Gastrocnemius medialis (tissue), 4 donors: Measurements from ENCODE around the gene NOVA1. TPM values are rescaled to one million over a fixed set of nuclear protein-coding genes. Genes with fewer than 3 reads are reported as not detected.

ENCODE experiments used
- ATAC-seq, 2 donors: fragments of 150-250 bp; one replicate each; pipeline ENCODE4 v1.9.1; 2016
- DNase-seq, 2 donors: peaks; one replicate each; pipeline ENCODE4 v3.0.0-alpha.2; 2019
- H3K27ac ChIP-seq, 4 donors: fragments of 200-600 bp; sonication (generic); 1 replicate in 1 of 4; 2 replicates in 3 of 4; pipeline ENCODE4 v1.5.1; 2016 to 2018; ENCODE audit warnings: mild to moderate bottlenecking in 2 of 4, moderate library complexity in 1 of 4
- H3K27me3 ChIP-seq, 3 donors: fragments of 200-600 bp; sonication (generic) in 2 of 3; 1 replicate in 1 of 3; 2 replicates in 2 of 3; pipeline versions ENCODE4 v1.5.1 to v1.6.0; 2016 to 2019; ENCODE audit warnings: mild to moderate bottlenecking in 1 of 3, moderate library complexity in 1 of 3
- H3K36me3 ChIP-seq, 2 donors: fragments of 200-600 bp; sonication (generic) in 1 of 2; one replicate each; pipeline ENCODE4 v1.5.1; 2017 to 2018
- H3K4me1 ChIP-seq, 2 donors: fragments of 200-600 bp; sonication (generic) in 1 of 2; one replicate each; pipeline ENCODE4 v1.5.1; 2016 to 2017; ENCODE audit warnings: mild to moderate bottlenecking in 2 of 2
- H3K4me3 ChIP-seq, 4 donors: fragments of 200-600 bp; sonication (generic) in 3 of 4; 1 replicate in 1 of 4; 2 replicates in 3 of 4; pipeline ENCODE4 v1.5.1; 2016 to 2019; ENCODE audit warnings: mild to moderate bottlenecking in 2 of 4
- H3K9me3 ChIP-seq, 3 donors: fragments of 200-600 bp; sonication (generic) in 2 of 3; 1 replicate in 1 of 3; 2 replicates in 2 of 3; pipeline ENCODE4 v1.5.1; 2016 to 2019
- CTCF ChIP-seq, 5 experiments: fragments of 450-650 bp in 3 of 5; fragments of 200-600 bp in 2 of 5; sonication (generic) in 2 of 5; IDR thresholded peaks in 4 of 5; conservative IDR thresholded peaks in 1 of 5; 1 replicate in 4 of 5; 2 replicates in 1 of 5; pipeline ENCODE4 v1.5.1; 2016 to 2019; ENCODE audit warnings: antibody characterized with exemption in 5 of 5, mild to moderate bottlenecking in 3 of 5, moderate library complexity in 3 of 5
- POLR2A ChIP-seq, 2 donors: fragments of 450-650 bp; IDR thresholded peaks; one replicate each; pipeline ENCODE4 v1.6.1; 2017; ENCODE audit warnings: antibody characterized with exemption in 2 of 2, mild to moderate bottlenecking in 2 of 2, moderate library complexity in 2 of 2
- in situ Hi-C, 4 donors: fragments of 200-750 bp; cut with MboI; loops; one replicate each; pipeline versions ENCODE4 v1.15.0 to v1.8.0; 2017; ENCODE audit warnings: low sequenced_read_pairs in 4 of 4
- intact Hi-C: fragments of 100-400 bp; cut with DNase I; formaldehyde crosslinking; loops from one replicate; pipeline ENCODE4 v1.15.1; 2023; ENCODE audit warnings: low total_unique reads
- total RNA-seq, 4 donors: library from RNA; depleted of rRNA; stranded (reverse); fragments of >200 nt; gene quantifications; one replicate each; pipeline versions ENCODE4 v1.1.0 to v1.2.3, GENCODE V29; 2016

NOVA1 gene
- total RNA-seq, 4 donors from 2014 or later, result 2.7 to 10.2 (median 4.6) TPM

GRCh38 chr14:26486922-26487321 lies 110.9 kb downstream of the NOVA1 start:
- in situ Hi-C loops, result no loop called here
- ATAC-seq, result no peak

GRCh38 chr14:26484562-26484961 lies 113.3 kb downstream of the NOVA1 start:
- in situ Hi-C loops, result no loop called here
- no peak for TF ChIP-seq CTCF (IDR thresholded peaks at IDR 0.05 in 4 of 5, conservative IDR thresholded peaks at IDR 0.05 in 1 of 5)
- TF ChIP-seq POLR2A (IDR thresholded peaks at IDR 0.05), result no peak
- H3K4me1 ChIP-seq, result no peaks in the 10 kb centered on the region
- H3K27me3 ChIP-seq, result no peaks in the 10 kb centered on the region
- H3K36me3 ChIP-seq, result no peaks in the 10 kb centered on the region
- H3K4me3 ChIP-seq, result no peak overlapping the region
- intact Hi-C loops, result no loop called here
- H3K9me3 ChIP-seq, result no peaks in the 10 kb centered on the region
- ATAC-seq (no peak), DNase-seq (no peak)
- no peak overlapping the region for H3K27ac ChIP-seq

More at GRCh38 chr14:26486922-26487321, 110.9 kb downstream of the NOVA1 start:
- intact Hi-C loops, result no loop called here
- no peak overlapping the region for H3K27ac ChIP-seq
- no peaks in the 10 kb centered on the region for H3K9me3 ChIP-seq
- no peaks in the 10 kb centered on the region for H3K36me3 ChIP-seq
- no peak for TF ChIP-seq POLR2A (IDR thresholded peaks at IDR 0.05)
- no peak for TF ChIP-seq CTCF (IDR thresholded peaks at IDR 0.05 in 4 of 5, conservative IDR thresholded peaks at IDR 0.05 in 1 of 5)
- no peaks in the 10 kb centered on the region for H3K27me3 ChIP-seq
- no peaks in the 10 kb centered on the region for H3K4me1 ChIP-seq
- no peak for DNase-seq
- H3K4me3 ChIP-seq, result no peak overlapping the region

GRCh38 chr14:26478967-26479366 lies 118.9 kb downstream of the NOVA1 start:
- DNase-seq (no peak), ATAC-seq (no peak)
- no peak overlapping the region for H3K4me3 ChIP-seq
- TF ChIP-seq POLR2A (IDR thresholded peaks at IDR 0.05) (no peak), CTCF (IDR thresholded peaks at IDR 0.05 in 4 of 5, conservative IDR thresholded peaks at IDR 0.05 in 1 of 5) (no peak)
- no peaks in the 10 kb centered on the region for H3K27me3 ChIP-seq
- no peaks in the 10 kb centered on the region for H3K4me1 ChIP-seq
- in situ Hi-C loops, result no loop called here
- H3K36me3 ChIP-seq, result no peaks in the 10 kb centered on the region
- no peak overlapping the region for H3K27ac ChIP-seq
- H3K9me3 ChIP-seq, result no peaks in the 10 kb centered on the region
- intact Hi-C loops, result no loop called here

- no peaks in the 10 kb centered on the region for H3K36me3 ChIP-seq
- no peaks in the 10 kb centered on the region for H3K4me1 ChIP-seq
- no peaks in the 10 kb centered on the region for H3K27me3 ChIP-seq
- no peak overlapping the region for H3K27ac ChIP-seq
- H3K9me3 ChIP-seq, result no peaks in the 10 kb centered on the region
- H3K4me3 ChIP-seq, result no peak overlapping the region
- intact Hi-C loops (no loop called here), in situ Hi-C loops (no loop called here)
- DNase-seq, result no peak
- no peak for ATAC-seq
- TF ChIP-seq CTCF (IDR thresholded peaks at IDR 0.05 in 4 of 5, conservative IDR thresholded peaks at IDR 0.05 in 1 of 5), result no peak
- no peak for TF ChIP-seq POLR2A (IDR thresholded peaks at IDR 0.05)
These were observed 131.0 kb downstream of the NOVA1 start for GRCh38 chr14:26466862-26467261.

GRCh38 chr14:26463136-26463535 lies 134.7 kb downstream of the NOVA1 start:
- ATAC-seq, result no peak
- TF ChIP-seq POLR2A (IDR thresholded peaks at IDR 0.05) (no peak), CTCF (IDR thresholded peaks at IDR 0.05 in 4 of 5, conservative IDR thresholded peaks at IDR 0.05 in 1 of 5) (no peak)
- in situ Hi-C loops, result no loop called here
- no peak for DNase-seq
- H3K27ac ChIP-seq, result no peak overlapping the region
- H3K27me3 ChIP-seq, result no peaks in the 10 kb centered on the region
- intact Hi-C loops, result no loop called here
- H3K4me1 ChIP-seq, result no peaks in the 10 kb centered on the region
- no peaks in the 10 kb centered on the region for H3K9me3 ChIP-seq
- no peaks in the 10 kb centered on the region for H3K36me3 ChIP-seq
- H3K4me3 ChIP-seq, result no peak overlapping the region
